ENCODE data around the gene PRDM7. TPM values are rescaled to one million over a fixed set of nuclear protein-coding genes. Genes with fewer than 3 reads are reported as not detected.
"Not testable (repeated sequence)": the region's sequence is repeated elsewhere in the genome, so short reads cannot be mapped to it uniquely, and the experiment has no call there.

The PRDM7 gene
- total RNA-seq, 1 experiment from 2014 or later = not detected

- no peak for DNase-seq (ENCODE audit: low spot score)
These were observed 61.4 kb downstream of the PRDM7 start for GRCh38 chr16:90015586-90016338.

- DNase-seq (ENCODE audit: low spot score) = no peak
These were observed 64.0 kb downstream of the PRDM7 start for GRCh38 chr16:90012991-90013745.

DNA sequence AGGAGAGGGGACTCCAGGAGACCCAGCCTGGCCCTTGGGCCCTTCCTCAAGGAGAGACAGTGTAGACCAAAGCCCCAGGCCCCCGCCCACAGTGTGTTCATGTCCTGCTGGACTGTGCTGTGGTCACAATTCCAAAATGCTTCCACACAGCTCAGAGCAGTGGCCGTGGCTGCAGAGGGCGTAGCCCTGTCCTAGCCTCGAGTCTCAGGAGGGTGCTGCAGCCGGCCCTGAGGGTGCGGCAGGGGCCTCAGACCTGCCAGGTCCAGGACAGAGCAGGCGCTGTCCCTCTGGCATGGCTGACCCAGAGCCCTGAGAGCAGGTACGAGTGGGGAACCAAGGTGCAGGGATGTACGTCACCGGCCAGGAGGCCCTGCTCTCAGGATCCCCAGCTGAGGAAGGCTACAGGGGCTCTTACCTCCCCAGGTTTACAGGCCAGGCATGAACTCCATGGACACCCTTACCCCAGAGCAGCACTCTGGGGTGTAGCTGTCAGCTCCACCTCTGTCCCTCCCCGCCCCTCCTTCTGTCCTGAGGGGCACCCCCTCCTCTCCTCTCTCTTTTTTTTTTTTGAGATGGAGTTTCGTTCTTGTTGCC lies 65.1 kb downstream of the PRDM7 start:
- DNase-seq (ENCODE audit: low spot score) = no peak

GRCh38 chr16:90011508-90011819 lies 65.7 kb downstream of the PRDM7 start:
- no peak for DNase-seq (ENCODE audit: low spot score)

DNA sequence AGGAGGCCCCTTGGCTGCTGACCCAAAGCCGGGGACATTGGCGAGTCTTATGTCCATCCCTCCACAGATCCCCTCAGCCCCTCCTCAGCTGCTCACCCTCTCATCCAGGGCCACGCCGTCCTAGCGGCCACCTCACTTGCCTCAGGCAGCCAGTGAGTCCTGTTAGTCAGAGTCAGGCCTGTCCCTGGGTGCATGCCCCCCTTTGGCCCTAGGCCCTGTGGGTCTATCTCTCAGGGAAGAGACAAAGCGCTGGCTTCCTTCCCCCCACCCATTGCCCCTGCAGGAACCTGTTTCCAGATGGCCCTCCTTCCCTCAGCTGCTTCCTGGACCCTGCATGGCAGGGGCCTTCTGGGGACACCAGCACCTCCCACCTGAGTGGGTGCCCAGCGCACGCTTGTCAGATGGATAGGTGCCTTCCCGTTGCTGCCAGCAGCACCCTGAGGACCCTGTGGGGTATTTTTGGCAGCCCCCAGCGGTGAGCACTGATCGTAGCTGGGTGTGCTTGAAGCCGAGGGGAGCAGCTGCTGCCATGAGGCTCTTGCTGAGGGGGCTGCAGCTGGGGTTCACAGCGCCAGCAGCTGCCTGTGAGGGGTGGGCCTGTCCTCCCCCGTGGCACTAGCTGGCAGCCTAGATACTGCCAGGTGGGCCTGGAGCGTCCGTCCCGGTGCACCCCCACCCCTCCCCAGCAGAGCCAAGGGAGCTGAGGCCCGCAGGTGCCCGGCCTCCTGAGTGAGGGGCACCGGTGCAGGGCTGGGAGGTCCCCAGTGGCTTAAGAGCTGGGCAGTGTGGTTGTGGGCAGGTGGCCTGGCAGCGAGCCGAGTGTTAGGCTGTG lies 66.2 kb downstream of the PRDM7 start:
- DNase-seq (ENCODE audit: low spot score) = no peak

DNA sequence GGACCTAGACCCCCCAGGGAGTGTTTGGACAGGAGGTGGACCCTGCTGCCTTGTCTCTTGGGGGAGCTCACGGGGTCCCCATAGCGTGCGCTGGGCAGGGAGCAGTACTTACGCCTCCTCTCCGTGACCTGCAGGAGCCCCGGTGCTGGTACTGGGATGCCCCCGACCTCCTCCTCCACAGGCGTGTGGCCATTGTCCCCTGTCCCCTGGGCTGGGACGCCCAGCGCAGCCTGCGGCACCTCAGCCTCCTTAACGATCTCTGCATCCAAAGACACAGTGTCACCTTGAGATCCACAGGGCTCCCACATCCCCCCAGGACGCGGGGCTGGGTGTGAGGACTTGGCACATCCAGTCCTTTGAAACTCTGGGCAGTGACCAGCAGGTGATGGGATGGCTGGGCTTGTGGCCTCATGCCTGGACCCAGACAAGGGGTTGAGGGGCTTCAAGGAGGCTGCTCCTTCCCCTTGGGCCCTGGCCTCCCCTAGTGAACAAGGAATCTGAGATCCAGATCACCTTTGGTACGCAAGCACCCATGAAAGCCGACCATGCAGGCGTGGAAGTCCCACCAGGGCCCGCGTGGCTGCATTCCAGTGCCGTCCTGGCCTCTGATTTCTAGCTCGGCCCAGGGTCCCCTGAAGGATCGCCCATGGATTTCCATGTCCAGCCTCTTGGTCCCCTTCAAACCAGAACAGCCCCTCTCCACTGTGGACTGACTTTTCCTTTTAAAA lies 67.8 kb downstream of the PRDM7 start:
- DNase-seq (ENCODE audit: low spot score) = no peak

DNA sequence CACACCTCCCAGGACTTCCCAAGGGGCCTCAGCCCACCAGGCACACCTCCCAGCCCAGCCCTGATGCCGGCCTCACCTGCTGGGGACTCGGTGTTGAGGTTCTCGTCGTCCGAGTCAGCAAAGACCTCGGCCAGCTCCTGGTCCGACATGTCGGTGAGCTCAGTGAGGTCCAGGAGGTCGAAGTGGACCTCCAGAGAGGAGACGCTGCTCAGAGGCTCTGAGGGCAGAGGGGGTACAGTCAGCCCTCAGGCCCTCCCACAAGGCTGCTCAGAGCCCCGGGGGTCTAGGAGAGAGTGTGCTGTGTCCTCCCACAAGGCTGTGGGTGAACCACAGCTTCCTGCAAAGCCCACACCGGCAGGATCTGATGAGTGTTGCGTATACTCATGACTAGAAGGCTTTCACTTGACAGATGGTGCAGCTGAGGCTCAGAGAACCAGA lies 68.4 kb downstream of the PRDM7 start:
- no peak for DNase-seq (ENCODE audit: low spot score)

GRCh38 chr16:90007635-90008234 lies 69.4 kb downstream of the PRDM7 start:
- not testable (repeated sequence) for DNase-seq (ENCODE audit: low spot score)

GRCh38 chr16:90007015-90007414 lies 70.1 kb downstream of the PRDM7 start:
- no peak for DNase-seq (ENCODE audit: low spot score)

Other genes with a start within 250 kb of the PRDM7 start
- 25.2 and 30.4 TPM in 2 replicates for gene SPIRE2, start 248.9 kb downstream of the PRDM7 start, total RNA-seq (2014; rRNA removed; shearing (Covaris generic))
- gene TCF25, start 203.7 kb downstream of the PRDM7 start, total RNA-seq (2014; rRNA removed; shearing (Covaris generic)) = 136 and 161 TPM in 2 replicates
- gene MC1R, start 158.5 kb downstream of the PRDM7 start, total RNA-seq (2014; rRNA removed; shearing (Covaris generic)) = 5.2 and 5.3 TPM in 2 replicates
- 8.7 and 8.8 TPM in 2 replicates for gene TUBB3, start 154.0 kb downstream of the PRDM7 start, total RNA-seq (2014; rRNA removed; shearing (Covaris generic))
- 207 and 227 TPM in 2 replicates for gene DEF8, start 128.6 kb downstream of the PRDM7 start, total RNA-seq (2014; rRNA removed; shearing (Covaris generic))
- gene DBNDD1, start 57.9 kb downstream of the PRDM7 start, total RNA-seq (2014; rRNA removed; shearing (Covaris generic)) = 15.8 and 19.9 TPM in 2 replicates